Measurements from ENCODE around the gene NUTF2.
"Not testable (repeated sequence)": the region's sequence is repeated elsewhere in the genome, so short reads cannot be mapped to it uniquely, and the experiment has no call there.

Gene NUTF2

GRCh38 chr16:67888331-67888730 is 41.6 kb downstream of the NUTF2 start:
- DNase-seq, result no peak

GRCh38 chr16:67892375-67892774 is 45.6 kb downstream of the NUTF2 start:
- no peak for DNase-seq

- peak; percentile 96 for DNase-seq
Observed at GRCh38 chr16:67892899-67893742, 46.4 kb downstream of the NUTF2 start, which contains the start of gene PSKH1. Gene PSKH1 (plus strand): TSS chr16:67893254. CDS start chr16:67908750, 15,496 bp downstream.

GRCh38 chr16:67893743-67894399 is 47.1 kb downstream of the NUTF2 start:
- peak; percentile 15 for DNase-seq

GRCh38 chr16:67897231-67897630 is 50.5 kb downstream of the NUTF2 start:
- DNase-seq, result no peak

- no peak for DNase-seq
Observed at GRCh38 chr16:67901734-67902133, 55.0 kb downstream of the NUTF2 start.

- DNase-seq, result no peak
Observed at GRCh38 chr16:67902831-67903230, 56.1 kb downstream of the NUTF2 start.

- DNase-seq, result no peak
Observed at GRCh38 chr16:67907397-67908180, 60.9 kb downstream of the NUTF2 start.

- DNase-seq, result no peak
Observed at GRCh38 chr16:67909056-67909742, 62.5 kb downstream of the NUTF2 start.

GRCh38 chr16:67910158-67910557 is 63.4 kb downstream of the NUTF2 start:
- no peak for DNase-seq

- DNase-seq, result no peak
Observed at GRCh38 chr16:67914758-67915495, 68.2 kb downstream of the NUTF2 start.

- DNase-seq, result not testable (repeated sequence)
Observed at GRCh38 chr16:67915496-67915769, 68.7 kb downstream of the NUTF2 start.

GRCh38 chr16:67915831-67916723 is 69.3 kb downstream of the NUTF2 start:
- no peak for DNase-seq

GRCh38 chr16:67917140-67917851 is 70.6 kb downstream of the NUTF2 start:
- no peak for DNase-seq

- DNase-seq, result peak; percentile 71
Observed at GRCh38 chr16:67917852-67918236, 71.1 kb downstream of the NUTF2 start.

- no peak for DNase-seq
Observed at GRCh38 chr16:67919622-67920221, 73.0 kb downstream of the NUTF2 start.
